CD4-positive, alpha-beta T cell treated with Interferon gamma for 1 hour (primary cell): ENCODE data around the gene ZC2HC1B.
"Not testable (repeated sequence)": the region's sequence is repeated elsewhere in the genome, so short reads cannot be mapped to it uniquely, and the experiment has no call there.

Experiments used
- DNase-seq: peaks from one replicate; pipeline ENCODE4 v3.0.0-alpha.2; 2020

Gene ZC2HC1B

DNA sequence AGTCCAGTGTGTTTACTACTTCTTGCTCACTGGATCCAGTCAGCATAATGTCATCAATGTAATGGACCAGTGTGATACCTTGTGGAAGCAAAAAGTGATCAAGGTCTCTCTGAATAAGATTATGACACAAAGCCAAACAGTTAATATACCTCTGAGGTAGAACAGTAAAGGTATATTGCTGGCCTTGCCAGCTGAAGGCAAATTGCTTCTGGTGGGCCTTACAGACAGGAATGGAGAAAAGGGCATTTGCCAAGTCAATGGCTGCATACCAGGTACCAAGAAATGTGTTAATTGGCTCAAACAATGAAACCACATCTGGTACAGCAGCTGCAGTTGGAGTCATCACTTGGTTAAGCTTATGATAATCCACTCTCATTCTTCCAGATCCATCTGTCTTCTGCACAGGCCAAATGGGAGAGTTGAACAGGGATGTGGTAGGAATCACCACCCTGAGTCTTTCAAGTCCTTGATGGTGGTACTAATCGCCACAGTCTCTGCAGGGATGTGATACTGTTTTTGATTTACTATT, 7.0 kb downstream of the ZC2HC1B start:
- DNase-seq = not testable (repeated sequence)

GRCh38 chr6:143872201-143872600, 7.9 kb downstream of the ZC2HC1B start:
- DNase-seq = no peak

DNA sequence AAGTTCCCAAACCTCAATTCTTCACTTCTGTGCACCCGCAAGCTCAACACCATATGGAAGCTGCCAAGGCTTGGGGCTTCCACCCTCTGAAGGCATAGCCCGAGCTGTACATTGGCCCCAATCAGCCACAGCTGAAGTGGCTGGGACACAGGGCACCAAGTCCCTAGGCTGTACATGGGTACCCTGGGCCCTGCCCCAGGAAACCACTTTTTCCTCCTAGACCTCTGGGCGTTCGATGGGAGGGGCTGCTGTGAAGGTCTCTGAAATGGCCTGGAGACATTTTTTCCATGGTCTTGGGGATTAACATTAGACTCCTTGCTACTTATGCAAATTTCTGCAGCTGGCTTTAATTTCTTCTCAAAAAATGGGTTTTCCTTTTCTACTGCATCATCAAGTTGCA, 9.3 kb downstream of the ZC2HC1B start:
- not testable (repeated sequence) for DNase-seq

DNA sequence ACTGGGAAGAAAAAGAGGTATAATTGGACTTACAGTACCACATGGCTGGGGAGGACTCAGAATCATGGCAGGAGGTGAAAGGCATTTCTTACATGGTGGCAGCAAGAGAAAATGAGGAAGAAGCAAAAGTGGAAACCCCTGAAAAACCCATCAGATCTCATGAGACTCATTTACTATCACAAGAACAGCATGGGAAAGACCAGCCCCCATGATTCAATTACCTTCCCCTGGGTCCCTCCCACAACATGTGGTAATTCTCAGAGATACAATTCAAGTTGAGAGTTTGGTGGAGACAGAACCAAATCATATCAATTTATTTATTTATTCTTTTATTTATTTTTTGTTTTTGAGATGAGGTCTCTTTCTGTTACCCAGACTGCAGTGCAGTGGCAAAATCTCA, 10.2 kb downstream of the ZC2HC1B start:
- not testable (repeated sequence) for DNase-seq

- DNase-seq = no peak
These were observed 13.5 kb downstream of the ZC2HC1B start for GRCh38 chr6:143877584-143878271.

DNA sequence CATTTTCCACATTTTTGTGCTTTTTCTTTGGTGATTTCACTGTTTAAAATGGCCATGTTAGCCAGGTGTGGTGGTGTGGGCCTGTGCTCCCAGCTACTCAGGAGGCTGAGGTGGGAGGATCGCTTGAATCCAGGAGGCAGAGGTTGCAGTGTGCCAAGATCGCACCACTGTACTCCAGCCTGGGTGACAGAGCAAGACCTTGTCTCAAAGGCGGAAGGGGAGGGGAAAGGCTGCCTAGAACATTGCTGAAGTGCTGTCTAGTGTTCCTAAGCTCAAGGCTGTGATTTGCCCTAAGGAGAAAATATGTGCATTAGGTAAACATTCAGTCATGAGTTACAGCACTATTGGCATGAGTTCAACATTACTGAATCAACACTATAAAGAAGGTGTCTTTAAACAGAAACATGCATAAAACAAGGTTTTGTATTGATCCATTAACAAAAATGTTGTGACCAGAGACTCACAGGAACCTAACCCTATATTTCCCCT, 14.0 kb downstream of the ZC2HC1B start:
- DNase-seq = no peak

DNA sequence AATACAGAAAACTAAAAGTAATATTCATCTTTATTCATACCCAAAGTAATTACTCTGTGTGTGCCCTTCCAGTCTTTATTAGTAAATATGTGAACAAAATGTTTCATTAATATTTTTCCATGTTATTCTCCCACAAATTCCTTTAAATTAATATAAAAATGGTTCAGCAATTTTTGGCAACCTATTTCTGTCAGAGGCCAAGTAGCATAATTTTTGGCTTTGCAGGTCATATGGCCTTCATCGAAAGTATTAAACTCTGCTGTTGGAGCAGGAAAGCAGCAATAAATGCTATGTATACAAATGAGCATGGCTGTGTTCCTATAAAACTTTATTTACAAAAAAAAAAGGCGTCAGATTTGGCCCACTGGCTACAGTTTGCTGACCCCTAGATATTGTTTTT, 16.1 kb downstream of the ZC2HC1B start:
- no peak for DNase-seq

DNA sequence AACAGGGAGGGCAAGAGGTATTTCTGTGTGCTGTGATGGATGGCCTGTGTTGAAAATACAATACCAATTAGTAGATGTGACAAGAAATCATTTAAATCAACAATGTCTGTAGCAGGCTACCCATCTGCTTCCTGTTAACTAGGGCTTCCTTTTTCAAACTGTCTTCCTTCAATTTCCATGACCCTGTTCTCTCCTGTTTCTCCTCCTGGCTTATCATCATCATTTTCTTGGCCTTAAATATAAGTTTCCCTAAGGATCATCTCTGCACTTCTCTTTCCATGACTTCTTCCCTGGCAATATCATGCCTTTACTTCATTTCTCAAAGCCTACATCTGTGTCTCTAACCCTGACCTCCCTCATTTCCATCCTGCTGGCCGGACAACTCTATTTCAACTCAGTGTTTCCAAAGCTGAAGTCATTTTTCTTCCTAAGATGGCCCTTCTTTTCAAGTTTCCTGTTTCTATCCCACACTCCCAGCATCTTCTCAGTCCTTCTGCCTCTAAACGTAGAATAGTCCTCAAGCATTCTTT, 18.2 kb downstream of the ZC2HC1B start:
- DNase-seq = no peak

- no peak for DNase-seq
These were observed 20.1 kb downstream of the ZC2HC1B start for GRCh38 chr6:143884216-143884900.

GRCh38 chr6:143885116-143885515, 20.8 kb downstream of the ZC2HC1B start:
- DNase-seq = no peak

GRCh38 chr6:143894655-143895054, 30.4 kb downstream of the ZC2HC1B start:
- no peak for DNase-seq

DNA sequence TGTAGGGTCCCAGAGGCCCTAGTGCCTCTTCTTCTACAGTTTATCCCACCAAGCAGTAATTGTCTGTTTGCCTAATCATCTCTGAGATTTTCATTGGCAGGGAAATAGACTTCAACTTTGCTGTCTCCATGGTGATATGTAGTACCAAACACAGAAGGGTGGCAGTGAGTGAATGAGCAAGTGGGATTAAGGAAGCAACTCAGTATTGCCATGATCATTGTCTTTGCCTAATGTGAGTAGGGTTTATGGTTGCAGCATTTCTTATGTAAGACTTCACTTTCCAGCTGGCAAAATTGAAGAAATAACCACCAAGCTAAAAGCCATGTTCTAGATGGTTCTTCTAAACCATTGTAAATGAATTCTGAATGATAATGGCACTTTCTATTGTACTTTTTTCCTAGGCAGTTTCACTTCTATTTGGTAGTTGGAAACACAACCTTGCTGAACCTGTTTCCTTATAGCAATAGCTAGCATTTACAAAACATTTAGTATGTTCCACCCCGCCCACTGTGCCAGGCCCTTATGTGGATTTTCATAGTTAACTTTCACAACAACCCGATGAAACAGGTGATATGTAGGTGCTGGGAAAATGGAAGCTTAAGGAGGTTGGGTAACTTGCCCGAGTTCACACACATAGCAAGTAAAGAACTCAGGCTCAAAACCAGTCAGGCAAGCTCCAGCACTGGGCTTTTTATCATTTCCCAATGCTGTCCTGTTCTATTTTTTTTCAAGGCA, 32.0 kb downstream of the ZC2HC1B start:
- no peak for DNase-seq

DNA sequence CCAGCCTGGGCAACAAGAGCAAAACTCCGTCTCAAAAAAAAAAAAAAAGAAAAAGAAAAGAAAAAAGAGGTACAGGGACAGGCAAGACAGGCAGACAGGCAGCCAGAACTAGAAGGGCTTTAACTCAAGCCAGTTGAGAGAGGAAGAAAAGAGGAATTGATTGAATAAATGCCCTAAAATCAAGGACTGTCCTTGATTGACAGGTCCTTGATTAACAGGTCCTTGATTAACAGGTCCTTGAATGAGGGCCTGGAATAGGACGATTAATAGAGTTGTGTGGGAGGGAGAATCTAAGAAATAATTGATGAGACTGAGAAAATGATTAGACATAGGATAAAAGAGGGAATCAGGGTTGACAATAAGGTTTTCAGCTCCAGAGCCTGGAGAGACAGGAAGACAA, 36.1 kb downstream of the ZC2HC1B start:
- no peak for DNase-seq

DNA sequence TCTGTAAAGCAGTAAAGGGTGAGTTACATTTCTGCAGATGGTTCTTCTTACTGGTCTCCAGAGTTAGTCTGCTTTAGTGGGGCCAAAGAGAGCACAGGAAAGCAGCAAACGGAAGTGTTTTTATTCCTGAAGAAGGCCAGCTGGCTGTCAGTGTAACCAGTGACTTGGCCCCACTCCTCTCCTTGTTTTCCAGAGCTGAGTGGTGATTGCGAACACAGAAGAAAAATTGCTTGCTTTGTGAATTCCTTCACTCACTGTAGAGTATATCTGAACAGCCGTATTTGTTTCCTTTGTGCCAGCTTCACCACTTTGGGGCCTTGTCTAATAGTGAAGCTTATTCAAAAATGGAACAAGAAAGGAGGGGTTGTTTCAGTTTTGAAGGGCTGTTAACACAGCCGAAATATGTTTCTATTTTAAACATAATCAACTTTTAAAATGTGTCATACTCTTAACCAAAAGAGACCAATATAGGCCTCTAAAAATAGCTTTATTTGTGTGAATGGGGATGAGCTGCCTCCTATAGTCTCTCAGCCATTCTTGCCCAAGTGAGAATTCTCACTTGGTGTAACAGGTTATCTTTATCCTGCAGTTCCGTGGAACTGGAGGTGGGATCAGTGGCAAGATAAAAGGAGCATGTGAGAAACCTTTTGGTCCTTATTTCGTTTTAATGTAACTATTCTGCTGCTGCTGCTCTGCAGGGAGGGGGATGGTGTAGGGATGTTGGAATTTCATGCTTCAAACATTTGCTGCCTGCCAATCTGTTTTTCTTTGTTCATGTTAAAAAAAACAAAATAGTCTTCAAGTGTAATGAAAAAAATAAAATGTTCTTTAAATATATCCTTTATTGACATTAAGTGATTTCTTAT, 37.8 kb downstream of the ZC2HC1B start:
- DNase-seq = no peak

GRCh38 chr6:143902827-143903226, 38.6 kb downstream of the ZC2HC1B start:
- no peak for DNase-seq

DNA sequence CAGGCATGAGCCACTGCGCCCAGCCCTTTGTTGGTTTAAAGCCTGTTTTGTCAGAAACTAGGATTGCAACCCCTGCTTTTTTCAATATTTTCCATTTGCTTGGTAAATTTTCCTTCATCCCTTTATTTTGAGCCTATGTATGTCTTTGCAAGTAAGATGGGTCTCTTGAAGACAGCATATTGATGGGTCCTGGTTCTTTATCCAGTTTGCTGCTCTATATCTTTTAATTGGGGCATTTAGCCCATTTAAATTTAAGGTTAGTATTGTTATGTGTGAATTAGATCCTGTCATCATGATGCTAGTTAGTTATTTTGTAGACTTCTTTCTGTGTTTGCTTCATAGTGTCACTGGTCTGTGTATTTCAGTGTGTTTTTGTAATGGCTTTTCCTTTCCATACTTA, 46.8 kb downstream of the ZC2HC1B start:
- no peak for DNase-seq

GRCh38 chr6:143912671-143913070, 48.4 kb downstream of the ZC2HC1B start:
- DNase-seq = no peak

- DNase-seq = not testable (repeated sequence)
These were observed 52.8 kb downstream of the ZC2HC1B start for GRCh38 chr6:143917026-143917425.

DNA sequence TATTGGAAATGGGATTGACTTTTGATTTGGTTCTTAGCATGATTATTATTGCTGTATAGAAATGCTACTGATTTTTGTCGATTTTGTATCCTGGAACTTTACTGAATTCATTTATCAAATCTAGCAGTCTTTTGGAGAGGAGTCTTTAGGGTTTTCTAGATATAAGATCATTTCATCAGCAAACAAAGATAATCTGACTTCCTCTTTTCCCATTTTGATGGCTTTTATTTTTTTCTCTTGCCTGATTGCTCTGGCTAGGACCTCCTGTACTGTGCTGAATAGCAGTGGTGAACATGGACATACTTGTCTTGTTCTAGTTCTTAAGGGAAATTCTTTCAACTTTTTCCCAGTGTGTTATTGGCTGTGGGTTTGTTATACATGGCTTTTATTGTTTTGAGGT, 64.6 kb downstream of the ZC2HC1B start:
- no peak for DNase-seq

- DNase-seq = no peak
These were observed 65.7 kb downstream of the ZC2HC1B start for GRCh38 chr6:143929975-143930374.

- DNase-seq = no peak
These were observed 70.1 kb downstream of the ZC2HC1B start for GRCh38 chr6:143934331-143934730.

GRCh38 chr6:143934867-143935266, 70.6 kb downstream of the ZC2HC1B start:
- DNase-seq = no peak
